IMR-90 (cell line): ENCODE data around the gene EXOC6. TPM values are rescaled to one million over a fixed set of nuclear protein-coding genes. Genes with fewer than 3 reads are reported as not detected.

Source experiments
- ATAC-seq: fragments of 200-7000 bp; cut with Tn5 transposase; 2 replicates; pipeline ENCODE4 v1.9.1; 2020; ENCODE audit warnings: low read depth, mild to moderate bottlenecking, moderate library complexity
- BruUV-seq: library from RNA; stranded (reverse); fragments of 400-500 nt; replicated peaks from 2 replicates; lab custom pipeline; 2021; lab: Mats Ljungman, UMichigan
- CTCF ChIA-PET: fragments of 300-600 bp; formaldehyde crosslinking; extraction: SDS; loops from one replicate; lab custom pipeline; 2021; ENCODE audit warnings: antibody characterized with exemption; lab: Yijun Ruan, JAX
- POLR2A ChIA-PET: fragments of 300-600 bp; sonication (Branson Sonifier 250); formaldehyde crosslinking; loops from one replicate; lab custom pipeline; 2022; ENCODE audit warnings: antibody characterized with exemption; ENCODE audit not compliant: unreplicated experiment; lab: Charles Lee
- DNase-seq: peaks from one replicate; pipeline ENCODE4 v3.0.0; 2013
- H2AFZ ChIP-seq: replicated peaks from 2 replicates; pipeline ENCODE3; 2013; ENCODE audit warnings: low read length, mild to moderate bottlenecking; ENCODE audit not compliant: poor library complexity
- H2AK5ac ChIP-seq: 2 replicates; pipeline ENCODE4 v1.6.1; 2013; ENCODE audit warnings: low read depth, low read length, inconsistent platforms
- H2AK9ac ChIP-seq: replicated peaks from 2 replicates; pipeline ENCODE3; 2013; ENCODE audit warnings: mild to moderate bottlenecking, low read depth, low read length, moderate library complexity; ENCODE audit not compliant: poor library complexity
- H2BK120ac ChIP-seq: 2 replicates; pipeline ENCODE4 v1.6.1; 2013; ENCODE audit warnings: low read depth, low read length, inconsistent platforms
- H2BK15ac ChIP-seq: 3 replicates; pipeline ENCODE4 v1.6.1; 2013; ENCODE audit warnings: low read depth, low read length, inconsistent platforms
- H2BK20ac ChIP-seq: 2 replicates; pipeline ENCODE4 v1.6.1; 2013; ENCODE audit warnings: low read depth, mild to moderate bottlenecking, inconsistent platforms, low read length, moderate library complexity
- H2BK5ac ChIP-seq: 2 replicates; pipeline ENCODE4 v1.6.1; 2013; ENCODE audit warnings: mild to moderate bottlenecking, low read depth, low read length, inconsistent platforms; ENCODE audit not compliant: poor library complexity, severe bottlenecking
- H3K14ac ChIP-seq: replicated peaks from 2 replicates; pipeline ENCODE4 v1.6.1; 2013; ENCODE audit warnings: low read depth, low read length, inconsistent platforms
- H3K18ac ChIP-seq: 2 replicates; pipeline ENCODE4 v1.6.1; 2013; ENCODE audit warnings: low read depth, low read length, control low read depth
- H3K23ac ChIP-seq: 2 replicates; pipeline ENCODE4 v1.6.1; 2013; ENCODE audit warnings: low read depth, low read length, inconsistent platforms
- H3K27ac ChIP-seq: 2 replicates; pipeline ENCODE4 v1.5.1; 2013; ENCODE audit warnings: mild to moderate bottlenecking, control low read depth, low read length; ENCODE audit not compliant: insufficient read depth
- H3K27me3 ChIP-seq: 2 replicates; pipeline ENCODE4 v1.6.1; 2013; ENCODE audit warnings: low read length; ENCODE audit not compliant: control insufficient read depth, insufficient read depth
- H3K36me3 ChIP-seq: 2 replicates; pipeline ENCODE4 v1.6.1; 2013; ENCODE audit warnings: low read length, mixed read lengths; ENCODE audit not compliant: control insufficient read depth, insufficient read depth
- H3K4ac ChIP-seq: 2 replicates; pipeline ENCODE4 v1.6.1; 2013; ENCODE audit warnings: low read depth, low read length, inconsistent platforms
- H3K4me1 ChIP-seq: 2 replicates; pipeline ENCODE4 v1.6.1; 2013; ENCODE audit warnings: low read length, mixed read lengths; ENCODE audit not compliant: control insufficient read depth, insufficient read depth
- H3K4me2 ChIP-seq: 2 replicates; pipeline ENCODE4 v1.6.1; 2013; ENCODE audit warnings: low read depth, mild to moderate bottlenecking, control low read depth, low read length, moderate library complexity
- H3K4me3 ChIP-seq: 2 replicates; pipeline ENCODE4 v1.5.1; 2013; ENCODE audit warnings: low read depth, mild to moderate bottlenecking, control low read depth, low read length, moderate library complexity; ENCODE audit not compliant: insufficient read depth
- H3K56ac ChIP-seq: 2 replicates; pipeline ENCODE4 v1.6.1; 2013; ENCODE audit warnings: low read length, inconsistent platforms; ENCODE audit not compliant: insufficient read depth; ENCODE audit errors: extremely low read depth
- H3K79me1 ChIP-seq, 2 experiments: 2 replicates each; pipeline ENCODE4 v1.6.1; 2013; ENCODE audit warnings: low read length in 2 of 2, inconsistent platforms in 1 of 2, low read depth in 1 of 2
- H3K9ac ChIP-seq: 2 replicates; pipeline ENCODE4 v1.6.1; 2013; ENCODE audit warnings: low read depth, low read length, control low read depth
- H3K9me1 ChIP-seq: 2 replicates; pipeline ENCODE4 v1.6.1; 2013; ENCODE audit warnings: low read length, inconsistent platforms; ENCODE audit not compliant: insufficient read depth
- H3K9me3 ChIP-seq: 2 replicates; pipeline ENCODE4 v1.6.1; 2013; ENCODE audit warnings: low read length; ENCODE audit not compliant: control insufficient read depth, insufficient read depth
- H4K20me1 ChIP-seq: 2 replicates; pipeline ENCODE4 v1.6.1; 2013; ENCODE audit warnings: low read length, inconsistent platforms; ENCODE audit not compliant: insufficient read depth
- H4K5ac ChIP-seq: 2 replicates; pipeline ENCODE4 v1.6.1; 2013; ENCODE audit warnings: mild to moderate bottlenecking, low read depth, low read length, control low read depth
- H4K8ac ChIP-seq, 2 experiments: 2 replicates each; pipeline ENCODE4 v1.6.1; 2013; ENCODE audit warnings: low read depth in 2 of 2, low read length in 2 of 2, control low read depth in 1 of 2, inconsistent platforms in 1 of 2
- H4K91ac ChIP-seq: 2 replicates; pipeline ENCODE4 v1.6.1; 2013; ENCODE audit warnings: low read depth, low read length, inconsistent platforms; ENCODE audit not compliant: insufficient read depth
- BHLHE40 ChIP-seq: fragments of 150-350 bp; IDR thresholded peaks from 2 replicates; pipeline ENCODE4 v1.6.1; 2016; ENCODE audit warnings: mild to moderate bottlenecking, low read depth, low read length
- CEBPB ChIP-seq: IDR thresholded peaks from 2 replicates; pipeline ENCODE4 v1.6.1; 2012; ENCODE audit warnings: low read depth, low read length, improper control_type of control experiment
- CHD1 ChIP-seq: IDR thresholded peaks from 2 replicates; pipeline ENCODE4 v1.6.1; 2012; ENCODE audit warnings: low read depth, low read length, improper control_type of control experiment
- CTCF ChIP-seq: conservative IDR thresholded peaks from 2 replicates; pipeline ENCODE4 v1.5.1; 2012; ENCODE audit warnings: mild to moderate bottlenecking, low read depth, low read length, improper control_type of control experiment
- ELK1 ChIP-seq: fragments of 150-350 bp; IDR thresholded peaks from 2 replicates; pipeline ENCODE4 v1.6.1; 2016; ENCODE audit warnings: low read depth, mild to moderate bottlenecking, low read length, moderate library complexity, borderline replicate concordance
- FOS ChIP-seq: fragments of 150-350 bp; IDR thresholded peaks from 2 replicates; pipeline ENCODE4 v1.6.1; 2016; ENCODE audit warnings: low read depth, low read length
- MAFK ChIP-seq: IDR thresholded peaks from 2 replicates; pipeline ENCODE4 v1.6.1; 2012; ENCODE audit warnings: low read depth, low read length, improper control_type of control experiment
- MAZ ChIP-seq: IDR thresholded peaks from 2 replicates; pipeline ENCODE4 v1.6.1; 2012; ENCODE audit warnings: low read depth, mild to moderate bottlenecking, low read length, improper control_type of control experiment, moderate library complexity, borderline replicate concordance
- MXI1 ChIP-seq: IDR thresholded peaks from 2 replicates; pipeline ENCODE4 v1.6.1; 2012; ENCODE audit warnings: low read depth, mild to moderate bottlenecking, low read length, moderate library complexity, borderline replicate concordance
- NFE2L2 ChIP-seq: fragments of 150-350 bp; IDR thresholded peaks from 2 replicates; pipeline ENCODE4 v1.6.1; 2016; ENCODE audit warnings: low read depth, mild to moderate bottlenecking, low read length
- POLR2A ChIP-seq: IDR thresholded peaks from 2 replicates; pipeline ENCODE4 v1.6.1; 2012; ENCODE audit warnings: mild to moderate bottlenecking, low read depth, low read length
- RAD21 ChIP-seq: IDR thresholded peaks from 2 replicates; pipeline ENCODE4 v1.6.1; 2012; ENCODE audit warnings: low read length, improper control_type of control experiment
- RCOR1 ChIP-seq: IDR thresholded peaks from 2 replicates; pipeline ENCODE4 v1.6.1; 2012; ENCODE audit warnings: mild to moderate bottlenecking, low read length, improper control_type of control experiment; ENCODE audit not compliant: insufficient replicate concordance
- RFX5 ChIP-seq: IDR thresholded peaks from 2 replicates; pipeline ENCODE4 v1.8.0; 2012; ENCODE audit warnings: low read depth, mild to moderate bottlenecking, low read length, moderate library complexity
- SMC3 ChIP-seq: fragments of 150-350 bp; IDR thresholded peaks from 2 replicates; pipeline ENCODE4 v1.6.1; 2016; ENCODE audit warnings: low read depth, mild to moderate bottlenecking, antibody characterized with exemption, low read length, moderate library complexity
- USF2 ChIP-seq: fragments of 150-350 bp; IDR thresholded peaks from 2 replicates; pipeline ENCODE4 v1.6.1; 2017; ENCODE audit warnings: mild to moderate bottlenecking, antibody characterized with exemption, low read length, low read depth
- WGBS, 2 experiments: methylation state at CpG; one replicate each; pipeline versions ENCODE4 v1.1.5 to v1.1.7; 2013; ENCODE audit warnings: missing lambda C conversion rate in 2 of 2; ENCODE audit not compliant: insufficient read length in 1 of 2; ENCODE audit errors: extremely low coverage in 2 of 2; 5-methylcytosine and 5-hydroxymethylcytosine counted together
- dilution Hi-C: fragments of 300-500 bp; cut with HindIII; formaldehyde crosslinking; loops from one replicate; pipeline ENCODE4 v1.14.3; 2018; ENCODE audit warnings: low sequenced_read_pairs; ENCODE audit not compliant: unreplicated experiment
- in situ Hi-C: fragments of 300-500 bp; cut with MboI; formaldehyde crosslinking; loops from 3 replicates; pipeline ENCODE4 v1.14.3; 2019; ENCODE audit warnings: low sequenced_read_pairs, inconsistent platforms, mixed read lengths
- intact Hi-C: fragments of 100-400 bp; cut with micrococcal nuclease; formaldehyde crosslinking; loops from 2 replicates; pipeline ENCODE4 v1.10.0; 2022
- polyA plus RNA-seq, 3 experiments: library from polyadenylated mRNA; depleted of rRNA; stranded (reverse); fragments of >200 nt; gene quantifications; 2 replicates each; pipeline ENCODE4 v1.2.3, GENCODE V29; 2012; ENCODE audit warnings: low replicate concordance in 1 of 3
- total RNA-seq: library from RNA; depleted of rRNA; stranded (reverse); fragments of >200 nt; gene quantifications from 2 replicates; pipeline ENCODE4 v1.2.3, GENCODE V29; 2012

Gene EXOC6
- total and polyA plus RNA-seq, 2 of the 4 experiments (the other 2 are of a cell fraction): 4.5 to 11.5 TPM

- Histone ChIP-seq H3K56ac (no peak overlapping the region), H4K91ac (no peak overlapping the region), H3K14ac (no peak overlapping the region), H3K36me3 (no peaks in the 10 kb centered on the region), H3K9me3 (no peaks in the 10 kb centered on the region; the same call in 1 of the 2 replicates), H3K79me1 (no peaks in the 10 kb centered on the region; a peak in 1 of 4 replicates), H3K27me3 (no peaks in the 10 kb centered on the region), H3K4me3 (no peak overlapping the region), H4K8ac (0 out of 4 replicates have a peak overlapping the region, but pooled peaks of 1 of the 2 experiments have one; percentile 53), H3K4ac (no peak overlapping the region), H3K27ac (no peak overlapping the region), H3K9me1 (0 out of 2 replicates have a peak, but pooled peaks cover 6% of the 10 kb centered on the region), H3K23ac (no peak overlapping the region), H3K4me1 (peaks cover 12% of the 10 kb centered on the region), H2AK9ac (no peak overlapping the region), H4K20me1 (no peaks in the 10 kb centered on the region), H2BK15ac (no peak overlapping the region), H2BK5ac (no peak overlapping the region), H3K9ac (no peak overlapping the region), H3K4me2 (no peak overlapping the region), H2BK20ac (0 out of 2 replicates have a peak overlapping the region, but pooled peaks have one; percentile 38), H2BK120ac (no peak overlapping the region), H2AFZ (no peak overlapping the region), H4K5ac (no peak overlapping the region), H3K18ac (no peak overlapping the region), H2AK5ac (no peak overlapping the region)
- in situ Hi-C loops (no loop called here), intact Hi-C loops (no loop called here), dilution Hi-C loops (no loop called here)
- WGBS, 2 experiments: 100% methylated on average over 1 of the region's 1 CpG; no CpG with 5 or more reads in 1 of the 2 experiments
- no TSS peak for BruUV-seq
- ChIA-PET POLR2A (no interaction called here), CTCF (no interaction called here)
- ATAC-seq (no peak), DNase-seq (no peak)
- no peak for TF ChIP-seq POLR2A
- no peak for TF ChIP-seq NFE2L2
- no peak for TF ChIP-seq BHLHE40
- no peak for TF ChIP-seq USF2
- no peak for TF ChIP-seq CTCF
- TF ChIP-seq MAZ: no peak
- no peak for TF ChIP-seq FOS
- TF ChIP-seq MAFK: no peak
- TF ChIP-seq CHD1: no peak
- no peak for TF ChIP-seq MXI1
- TF ChIP-seq RAD21: no peak
- TF ChIP-seq RCOR1: no peak
- no peak for TF ChIP-seq ELK1
- TF ChIP-seq SMC3: no peak
- TF ChIP-seq RFX5: no peak
- TF ChIP-seq CEBPB: no peak
Measured at GRCh38 chr10:93032809-93033137, 184.5 kb downstream of the EXOC6 start.
